GM19397 (cell line): ENCODE results near the gene SRSF3.
"Not testable (repeated sequence)": the region's sequence is repeated elsewhere in the genome, so short reads cannot be mapped to it uniquely, and the experiment has no call there.

ENCODE experiments used
- ATAC-seq: cut with Tn5 transposase; IDR thresholded peaks from one replicate; pipeline ENCODE4 v1.9.1; 2021; ENCODE audit warnings: mild to moderate bottlenecking, moderate library complexity; ENCODE audit not compliant: unreplicated experiment

The SRSF3 gene

DNA sequence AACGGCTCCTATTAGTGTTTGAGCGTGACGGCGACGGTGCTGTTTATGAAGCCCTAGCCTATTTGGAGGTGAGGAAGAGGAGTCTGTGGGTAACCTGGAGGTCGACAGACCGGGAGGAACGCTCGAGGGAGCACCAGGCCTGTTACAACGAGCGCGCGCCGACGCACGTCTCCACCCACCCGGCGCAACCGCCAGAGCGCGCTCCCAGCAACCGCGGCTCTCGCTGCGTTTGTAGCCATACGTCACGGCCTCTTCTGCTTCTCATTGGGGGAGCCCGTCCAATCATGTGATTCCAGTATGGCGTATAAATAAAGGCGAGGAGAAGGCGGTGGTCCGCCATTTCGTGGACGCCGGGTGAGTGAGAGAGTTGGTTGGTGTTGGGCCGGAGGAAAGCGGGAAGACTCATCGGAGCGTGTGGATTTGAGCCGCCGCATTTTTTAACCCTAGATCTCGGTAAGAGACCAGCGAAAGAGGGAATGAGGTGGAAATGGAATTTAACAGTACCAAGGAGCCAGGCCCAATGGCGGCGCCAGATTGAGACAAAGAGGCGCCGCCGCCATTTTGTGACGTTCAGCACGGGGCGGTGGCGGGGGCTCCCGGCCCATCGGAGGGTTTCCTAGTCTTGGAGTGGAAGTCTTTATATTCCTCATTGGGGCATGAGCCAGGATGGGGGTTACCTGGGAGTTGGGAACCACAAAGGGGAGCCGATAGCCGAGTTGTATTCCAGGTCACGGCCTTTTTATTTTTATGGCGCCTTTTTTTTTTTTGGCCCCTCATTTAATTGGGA is at the start of gene SRSF3:
Gene SRSF3 (plus strand): TSS at position 334 of the 787 bp plus-strand sequence. CDS start 2,401 bp downstream, outside the sequence.
- peak; percentile 85 for ATAC-seq

DNA sequence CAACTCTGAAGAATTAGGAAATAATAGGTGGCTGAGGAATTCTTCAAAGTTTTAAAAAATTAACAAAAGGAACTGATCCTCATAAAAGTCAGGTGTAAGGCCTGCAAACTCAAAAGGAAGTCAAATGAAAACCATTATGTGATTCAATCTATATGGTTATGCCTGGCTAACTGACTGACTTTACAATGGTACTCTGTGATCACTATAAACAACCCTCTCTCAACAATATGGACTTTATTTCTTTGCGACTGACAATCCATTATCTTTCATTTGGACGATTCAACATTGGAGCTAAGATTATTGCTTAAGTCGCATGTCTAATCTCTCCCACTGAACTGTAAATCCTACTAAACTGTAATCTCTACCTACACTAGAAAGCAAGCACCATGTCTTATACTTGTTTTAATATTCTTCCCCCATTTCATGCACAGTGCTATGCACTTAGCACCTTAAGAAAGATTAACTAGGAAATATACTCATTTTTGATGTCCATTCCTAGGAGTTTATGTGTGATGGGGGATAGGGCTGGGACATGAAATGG is 48.3 kb upstream of the SRSF3 start:
- ATAC-seq: no peak

DNA sequence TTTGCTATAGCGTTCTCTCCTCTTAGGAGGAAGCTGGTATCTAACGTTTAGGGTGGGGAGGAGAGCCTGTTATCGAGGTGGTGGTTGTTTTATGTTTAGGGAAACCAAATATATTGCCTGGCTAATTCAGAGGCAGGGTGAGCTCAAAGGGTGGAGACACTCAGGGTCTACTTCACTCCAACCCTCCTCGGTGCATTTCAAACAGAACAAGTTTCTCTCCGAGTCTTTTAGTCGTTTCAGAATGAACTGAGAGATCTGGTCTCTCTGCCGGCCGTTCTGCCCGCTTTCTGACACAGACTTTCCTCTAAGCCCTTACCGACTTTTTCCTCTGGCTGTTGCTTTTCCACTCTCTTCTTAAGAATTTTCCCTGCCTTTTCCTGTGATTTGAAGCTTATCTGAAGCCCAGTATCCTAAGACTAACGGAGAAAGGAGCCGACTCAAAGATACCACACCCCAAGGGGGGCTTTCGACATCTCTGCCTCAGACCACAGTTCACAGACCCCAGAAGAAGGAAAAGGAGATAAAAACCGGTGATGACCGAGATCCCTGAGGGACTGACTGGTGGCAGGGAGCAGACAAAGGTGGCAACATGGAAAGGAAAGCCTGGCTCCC is 47.7 kb upstream of the SRSF3 start:
- no peak for ATAC-seq

DNA sequence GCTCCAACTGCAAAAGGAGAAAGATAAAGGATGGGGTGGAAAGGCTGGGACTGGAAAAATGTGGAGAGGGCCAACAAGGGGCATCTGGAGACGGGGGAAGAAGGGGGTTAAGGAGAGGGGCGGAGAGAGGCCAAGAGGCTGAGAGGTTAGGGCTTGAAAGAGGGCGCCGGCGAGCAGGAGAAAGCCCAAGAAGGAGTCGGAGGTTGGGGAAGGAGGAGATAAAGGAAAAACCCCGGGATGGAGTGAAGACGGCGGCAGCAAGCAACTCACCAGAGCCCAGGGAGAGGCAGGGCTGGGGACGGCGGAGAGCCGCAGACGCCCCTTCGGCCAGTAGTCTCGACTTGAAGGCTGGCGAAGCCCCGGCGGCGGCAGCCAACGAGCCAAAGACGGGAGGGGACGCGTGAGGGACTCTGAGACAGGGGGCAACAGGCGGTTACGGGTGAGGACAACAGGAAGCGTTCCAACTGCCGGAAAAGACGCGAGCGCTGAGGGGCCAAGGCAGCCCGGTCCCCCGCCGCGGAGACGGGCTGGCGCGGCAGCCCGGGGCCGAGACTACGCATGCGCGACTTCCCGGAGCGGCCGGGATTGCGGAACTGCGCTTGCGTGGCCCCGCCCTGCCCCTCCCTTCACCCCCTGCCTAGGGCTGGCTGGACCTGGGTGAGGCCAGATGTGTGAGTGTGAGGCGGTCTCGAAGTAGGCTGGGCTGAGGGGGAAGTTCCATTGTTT is 47.1 kb upstream of the SRSF3 start, which contains the start of gene STK38:
Gene STK38 (minus strand): TSS at position 560 of the 726 bp plus-strand sequence. CDS start 7,277 bp downstream, outside the sequence.
- peak; percentile 73 for ATAC-seq

DNA sequence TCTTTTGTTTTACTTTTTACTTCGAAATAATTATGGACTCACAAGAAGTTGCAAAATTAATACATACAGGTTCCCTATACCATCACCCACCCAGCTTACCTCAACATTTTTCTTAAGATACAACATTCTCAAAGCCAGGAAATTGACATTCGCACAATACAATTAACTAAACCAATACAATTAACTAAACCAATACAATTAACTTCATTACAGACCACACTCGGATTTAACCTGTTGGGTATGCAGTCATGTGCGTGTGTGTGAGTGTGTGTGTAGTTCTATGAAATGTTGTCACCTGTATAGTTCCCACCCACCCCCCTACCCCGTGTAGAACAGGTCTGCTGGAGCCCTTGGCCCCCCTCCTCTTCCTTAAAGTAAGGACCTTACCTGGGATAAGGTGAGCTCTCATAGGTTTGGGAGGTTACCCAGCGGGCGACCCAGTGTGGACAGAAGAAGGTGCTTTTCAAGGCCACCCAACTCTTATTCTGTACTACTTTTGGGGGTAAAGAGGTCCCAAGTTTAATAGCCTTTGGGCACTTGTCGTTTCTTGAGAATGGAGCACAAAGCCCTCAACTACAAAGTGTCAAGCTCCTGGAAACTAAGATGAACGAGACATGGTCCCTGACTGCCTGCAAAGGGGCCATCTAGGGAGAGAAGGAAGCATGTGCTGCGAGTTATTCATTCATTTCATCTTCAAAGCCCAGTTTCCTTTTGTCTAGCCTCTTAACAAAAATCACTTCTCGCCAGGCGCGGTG is 46.3 kb upstream of the SRSF3 start:
- no peak for ATAC-seq

DNA sequence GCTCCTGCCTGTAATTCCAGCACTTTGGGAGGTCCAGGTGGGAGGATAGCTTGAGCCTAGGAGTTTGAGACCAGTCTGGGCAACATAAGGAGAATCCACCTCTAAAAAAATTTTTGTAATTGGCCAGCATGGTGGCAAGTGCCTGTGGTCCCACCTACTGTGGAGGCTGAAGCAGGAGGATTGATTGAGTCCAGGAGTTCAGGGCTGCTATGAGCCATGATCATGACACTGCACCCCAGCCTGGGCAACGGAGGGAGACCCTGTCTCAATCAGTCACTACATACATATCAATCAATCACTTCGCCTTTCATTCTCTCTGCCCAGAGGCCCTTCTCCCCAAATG is 45.8 kb upstream of the SRSF3 start:
- no peak for ATAC-seq

DNA sequence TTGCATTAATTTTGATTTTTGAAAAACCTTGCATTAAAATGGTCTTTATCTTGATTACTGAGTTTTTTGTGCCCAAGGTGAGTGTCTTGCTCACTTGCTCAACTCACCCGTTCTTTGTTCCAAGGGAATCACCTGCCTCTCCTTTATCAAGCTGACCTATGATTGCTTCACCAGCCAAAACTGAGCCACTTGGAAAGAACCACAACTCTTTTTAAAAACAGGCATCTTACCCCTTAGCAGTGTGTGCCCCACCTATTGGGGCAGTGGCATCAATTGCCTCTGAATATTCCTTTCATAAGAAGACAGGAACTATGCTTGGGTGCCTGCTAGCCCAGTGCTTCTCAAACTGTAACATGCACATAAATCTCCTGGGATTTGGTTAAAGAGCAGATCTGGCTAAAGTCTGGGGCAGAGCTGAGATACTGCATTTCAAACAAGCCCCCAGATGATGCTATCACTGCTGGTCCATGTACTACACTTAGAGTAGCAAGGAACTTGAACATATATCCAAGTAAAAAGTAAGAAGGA is 43.6 kb upstream of the SRSF3 start:
- ATAC-seq: no peak

DNA sequence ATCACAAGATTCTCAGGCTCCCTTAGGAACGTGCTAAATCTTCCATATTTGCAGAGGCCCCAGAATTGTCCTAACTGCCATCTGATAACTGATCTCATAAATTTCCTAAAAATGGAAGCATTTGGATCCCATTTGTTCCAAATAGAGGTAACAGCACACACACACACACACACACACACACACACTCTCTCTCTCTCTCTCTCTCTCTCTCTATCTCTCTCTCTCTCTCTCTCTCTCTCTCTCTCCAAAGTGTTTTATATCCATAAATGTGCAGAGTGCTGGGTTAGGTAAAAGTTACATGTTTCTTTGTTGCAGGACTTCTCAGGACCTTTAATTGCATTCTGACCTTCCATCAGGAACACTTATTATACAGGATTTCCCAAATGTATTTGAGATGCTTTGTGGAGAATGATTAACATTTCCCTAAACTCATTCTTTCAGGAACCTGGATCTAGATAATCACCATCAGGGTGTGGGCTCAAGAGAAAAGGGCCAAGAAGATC is 38.4 kb upstream of the SRSF3 start:
- no peak for ATAC-seq

DNA sequence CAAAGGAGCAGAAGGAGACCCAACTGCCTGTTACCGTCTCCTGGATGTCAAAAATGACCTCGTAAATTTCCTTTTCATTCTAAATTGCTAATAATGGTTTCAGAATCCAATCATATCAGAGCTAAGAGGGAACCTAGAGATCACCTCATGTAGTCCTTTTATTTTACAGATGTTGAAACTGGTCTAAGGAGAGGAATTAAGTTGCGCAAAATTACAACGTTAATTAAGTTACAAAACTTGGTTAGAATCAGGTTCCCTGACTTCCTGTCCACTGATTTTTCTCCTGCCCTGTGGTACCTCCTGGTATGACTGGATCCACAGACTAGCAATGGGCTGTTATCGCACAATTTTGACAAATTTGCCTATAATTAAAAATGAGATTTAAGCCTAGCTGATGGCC is 37.9 kb upstream of the SRSF3 start:
- no peak for ATAC-seq

DNA sequence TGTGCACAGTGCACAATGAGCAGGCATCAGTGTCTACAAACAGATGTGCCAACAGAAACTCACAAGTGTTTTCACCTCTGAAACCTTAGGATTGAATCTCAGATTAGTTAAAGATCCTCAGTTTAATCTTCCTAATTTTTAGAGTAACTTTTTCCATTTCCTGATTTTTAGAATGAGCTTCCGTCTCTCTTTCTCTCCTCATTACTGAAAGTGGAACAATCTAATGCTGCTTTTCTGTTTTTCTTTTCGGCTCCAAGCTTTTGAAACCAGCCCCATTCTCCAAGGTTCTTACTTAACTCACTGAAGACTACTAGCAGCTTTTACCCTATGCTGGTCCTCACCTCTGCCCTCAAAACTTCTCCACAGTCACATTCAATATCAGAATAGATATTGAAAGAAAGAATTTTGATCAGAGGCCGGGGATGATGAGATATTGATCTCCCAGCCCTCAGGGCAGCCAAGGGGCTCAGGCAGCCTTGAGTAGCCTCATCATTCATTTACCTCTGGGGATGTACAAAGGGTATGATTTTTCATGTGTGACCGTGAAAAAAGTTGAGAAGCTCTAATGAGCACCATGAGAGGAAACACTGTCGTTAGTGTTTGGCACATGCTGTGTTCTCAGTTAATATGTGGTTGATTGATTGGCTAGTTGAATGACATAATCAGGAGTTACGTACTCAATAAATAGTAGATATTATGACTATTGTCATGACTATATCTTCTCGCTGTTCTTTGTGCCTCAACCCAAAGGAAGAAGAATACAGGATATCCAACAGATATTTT is 35.0 kb upstream of the SRSF3 start:
- no peak for ATAC-seq

DNA sequence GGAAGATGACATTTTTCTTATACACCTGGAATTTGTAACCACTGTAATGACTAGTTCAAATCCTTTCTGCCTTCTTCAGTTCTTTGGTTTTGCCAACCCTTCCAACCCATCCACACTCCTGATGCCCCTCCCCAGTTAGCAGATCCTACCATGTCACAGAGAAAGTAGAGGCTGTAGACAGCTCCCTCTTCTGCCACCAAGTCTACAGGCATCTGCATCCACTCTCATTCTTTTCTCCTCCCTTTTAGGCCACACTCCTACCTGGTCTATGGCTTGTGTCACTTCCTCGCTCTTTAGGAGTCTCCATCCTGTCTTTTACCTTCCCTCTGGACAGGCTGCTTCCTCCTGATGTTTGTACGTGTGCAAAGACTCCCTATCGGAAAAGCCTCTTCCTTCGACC is 33.3 kb upstream of the SRSF3 start:
- no peak for ATAC-seq

DNA sequence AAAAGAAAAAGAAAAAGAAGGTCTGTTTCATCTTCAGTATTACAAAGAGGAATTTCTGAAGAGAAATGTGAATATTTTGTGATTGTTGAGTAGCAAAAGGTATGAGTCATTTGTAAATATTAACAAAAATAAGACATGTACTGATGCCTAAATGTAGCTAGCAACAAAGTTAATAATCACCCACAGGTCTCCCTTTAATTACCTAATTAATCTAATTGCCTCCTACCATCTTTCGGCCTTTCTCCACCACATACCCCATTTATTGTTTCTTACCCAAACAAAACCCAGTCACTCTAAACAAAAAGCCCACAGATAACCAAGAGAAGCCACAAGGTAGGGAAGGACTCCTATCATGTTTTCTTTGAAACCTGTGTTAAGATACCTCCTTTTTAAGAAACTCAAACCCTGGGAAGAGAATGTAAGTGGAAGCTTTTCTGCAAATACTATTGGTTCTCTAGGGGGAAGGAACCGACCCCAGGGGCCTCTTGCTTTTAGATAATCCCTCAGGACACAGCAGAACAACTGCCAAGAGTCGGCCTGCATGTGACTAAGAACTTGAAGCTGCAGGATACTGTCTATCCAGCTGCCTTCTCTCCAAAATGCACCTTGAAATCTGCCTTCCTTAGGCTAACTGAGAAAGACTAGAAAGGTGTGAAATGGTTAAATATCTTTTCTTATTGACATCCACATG is 30.8 kb upstream of the SRSF3 start:
- no peak for ATAC-seq

DNA sequence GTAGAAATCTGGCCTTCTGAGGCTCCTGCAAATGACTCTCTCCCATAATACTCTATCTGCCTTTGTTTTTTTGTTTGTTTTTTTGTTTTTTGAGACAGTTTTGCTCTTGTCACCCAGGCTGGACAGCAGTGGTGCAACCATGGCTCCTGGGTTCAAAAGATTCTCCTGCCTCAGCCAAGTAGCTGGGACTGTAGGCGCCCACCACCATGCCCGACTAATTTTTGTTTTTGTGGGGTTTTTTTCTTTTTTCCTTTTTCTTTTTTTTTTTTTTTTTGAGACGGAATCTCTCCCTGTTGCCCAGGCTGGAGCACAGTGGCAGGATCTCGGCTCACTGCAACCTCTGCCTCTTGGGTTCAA is 30.3 kb upstream of the SRSF3 start:
- ATAC-seq: no peak

DNA sequence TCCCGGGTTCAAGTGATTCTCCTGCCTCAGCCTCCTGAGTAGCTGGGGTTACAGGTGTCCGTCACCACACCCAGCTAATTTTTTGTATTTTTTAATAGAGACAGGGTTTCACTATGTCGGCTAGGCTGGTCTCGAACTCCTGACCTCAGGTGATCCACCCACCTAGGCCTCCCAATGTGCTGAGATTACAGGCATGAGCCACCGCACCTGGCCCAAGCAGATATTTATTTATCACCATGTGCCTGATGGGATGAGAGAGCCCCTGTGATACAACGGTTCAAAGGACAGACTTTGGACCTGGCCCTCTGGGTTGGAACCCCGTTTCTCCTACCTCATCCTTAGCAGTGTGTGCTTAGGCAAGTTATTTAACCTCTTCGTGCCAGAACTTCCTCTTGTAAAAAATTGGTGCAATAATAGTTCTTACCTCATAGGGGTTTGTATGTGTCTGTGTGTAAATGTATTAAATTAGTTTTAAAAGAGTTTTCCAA is 27.7 kb upstream of the SRSF3 start:
- ATAC-seq: no peak

DNA sequence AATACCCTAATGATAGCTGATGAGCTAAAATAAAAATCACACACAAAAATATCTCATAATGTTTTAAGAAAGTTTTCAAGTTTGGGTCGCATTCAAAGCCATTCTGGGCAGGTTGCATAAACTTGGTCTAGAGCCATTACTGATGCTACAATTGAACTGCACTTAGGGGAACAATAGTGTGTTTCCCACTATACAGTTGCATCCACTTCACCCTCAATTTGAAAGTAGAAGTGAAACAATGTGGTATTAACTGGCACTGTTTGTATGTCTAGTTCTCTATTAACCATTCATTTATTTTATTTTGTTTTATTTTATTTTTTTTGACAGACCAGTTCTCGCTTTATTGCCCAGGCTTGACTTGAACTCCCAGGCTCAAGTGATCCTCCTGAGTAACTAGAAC is 23.9 kb upstream of the SRSF3 start:
- ATAC-seq: no peak

DNA sequence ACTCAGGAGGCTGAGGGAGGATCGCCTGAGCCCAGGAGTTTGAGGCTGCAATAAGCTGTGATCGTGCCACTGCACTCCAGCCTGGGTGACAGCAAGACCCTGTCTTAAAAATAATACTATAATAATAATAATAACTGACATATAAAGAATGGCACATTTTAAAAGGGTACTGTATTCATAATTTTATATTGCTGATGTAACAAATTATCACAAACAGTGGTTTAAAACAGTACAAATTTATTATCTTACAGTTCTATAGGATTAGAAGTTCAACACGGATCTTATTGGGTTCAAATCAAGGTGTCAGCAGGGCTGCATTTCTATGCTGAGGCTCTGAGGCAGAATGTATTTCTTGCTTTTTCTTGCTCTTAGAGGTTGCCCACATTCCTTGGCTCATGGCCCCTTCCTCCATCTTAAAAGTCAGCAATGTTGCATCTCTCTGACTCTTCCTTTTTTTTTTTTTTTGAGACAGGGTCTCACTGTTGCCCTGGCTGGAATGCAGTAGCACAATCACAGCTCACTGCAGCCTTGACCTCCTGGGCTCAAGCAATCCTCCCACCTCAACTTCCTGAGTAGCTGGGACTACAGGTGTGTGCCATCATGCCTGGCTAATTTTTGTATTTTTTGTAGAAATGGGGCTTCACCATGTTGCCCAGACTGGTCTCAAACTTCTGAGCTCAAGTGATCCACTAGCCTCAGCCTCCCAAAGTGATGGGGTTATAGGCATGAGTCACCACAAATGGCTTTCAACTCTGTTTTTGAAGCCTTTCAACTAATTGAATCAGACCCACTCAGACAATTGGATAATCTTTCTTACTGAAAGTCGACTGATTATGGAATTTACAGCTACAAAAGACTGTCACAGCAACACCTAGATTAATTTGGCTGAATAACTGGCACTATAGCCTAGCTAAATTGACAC is 22.8 kb upstream of the SRSF3 start:
- ATAC-seq: no peak

DNA sequence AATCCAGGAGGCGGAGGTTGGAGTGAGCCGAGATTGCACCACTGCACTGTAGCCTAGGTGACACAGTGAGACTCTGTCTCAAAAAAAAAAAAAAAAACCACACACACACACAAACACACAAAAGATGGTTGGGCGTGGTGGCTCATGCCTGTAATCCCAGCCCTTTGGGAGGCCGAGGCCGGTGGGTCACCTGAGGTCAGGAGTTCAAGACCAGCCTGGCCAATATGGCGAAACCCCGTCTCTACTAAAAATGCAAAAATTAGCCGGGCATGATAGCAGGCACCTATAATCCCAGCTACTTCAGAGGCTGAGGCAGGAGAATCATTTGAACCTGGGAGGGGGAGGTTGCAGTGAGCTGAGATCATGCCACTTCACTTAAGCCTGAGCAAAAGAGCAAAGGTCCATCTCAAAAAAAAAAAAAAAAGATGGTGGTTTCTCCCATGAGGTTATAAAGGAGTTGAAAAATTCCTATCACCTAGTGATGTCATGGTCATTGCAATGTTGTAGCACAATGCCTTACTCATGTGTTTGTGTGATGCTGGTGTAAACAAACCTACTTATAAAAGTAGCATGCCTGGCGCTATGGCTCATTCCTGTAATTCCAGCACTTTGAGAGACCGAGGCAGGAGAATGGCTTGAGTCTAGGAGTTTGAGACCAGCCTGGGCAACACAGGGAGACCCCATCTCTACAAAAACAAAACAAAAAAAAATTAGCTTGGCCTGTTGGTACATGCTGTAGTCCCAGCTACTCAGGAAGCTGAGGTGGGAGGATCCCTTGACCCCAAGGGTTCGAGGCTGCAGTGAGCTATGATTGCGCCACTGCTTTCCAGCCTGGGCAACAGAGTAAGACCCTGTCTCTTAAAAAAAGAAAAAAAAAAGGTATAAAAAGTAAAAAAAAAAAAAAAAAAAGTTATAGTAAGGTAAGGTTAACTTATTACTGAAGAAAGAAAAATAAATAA is 21.5 kb upstream of the SRSF3 start:
- not testable (repeated sequence) for ATAC-seq
